Endothelial cell of umbilical vein (primary cell): Measurements from ENCODE around the gene CDK19. TPM values are rescaled to one million over a fixed set of nuclear protein-coding genes. Genes with fewer than 3 reads are reported as not detected.

ENCODE experiments used
- BruUV-seq: library from RNA; stranded (reverse); fragments of 400-500 nt; replicated peaks from 2 replicates; lab custom pipeline; 2021; lab: Mats Ljungman, UMichigan
- CTCF ChIA-PET: fragments of 300-600, 350-600 bp; sonication (Branson Sonifier 250); formaldehyde crosslinking; loops from one replicate; lab custom pipeline; 2021; ENCODE audit warnings: antibody characterized with exemption, inconsistent platforms; lab: Charles Lee
- POLR2A ChIA-PET: fragments of 300-600, 350-600 bp; sonication (Branson Sonifier 250); formaldehyde crosslinking; loops from one replicate; lab custom pipeline; 2021; ENCODE audit warnings: antibody characterized with exemption, inconsistent platforms; lab: Charles Lee
- DNase-seq: peaks from one replicate; pipeline ENCODE4 v3.0.0-alpha.2; 2011; ENCODE audit warnings: low read depth, low spot score
- FAIRE-seq: peaks from 2 replicates; lab custom pipeline; 2011; peaks lifted over from hg19 to GRCh38; lab: Jason Lieb, UNC
- H2AFZ ChIP-seq: 2 replicates; pipeline ENCODE4 v1.6.0; 2012; ENCODE audit warnings: low read depth, low read length, control low read depth, inconsistent platforms
- H3K27ac ChIP-seq: 2 replicates; pipeline ENCODE4 v1.5.1; 2011; ENCODE audit warnings: low read depth, mild to moderate bottlenecking, control low read depth, low read length, moderate library complexity; ENCODE audit not compliant: insufficient read depth
- H3K27me3 ChIP-seq, 2 experiments: 2 replicates each; pipeline versions ENCODE4 v1.6.0 to v1.6.1; 2011; ENCODE audit warnings: low read length in 2 of 2, mixed read lengths in 1 of 2; ENCODE audit not compliant: control insufficient read depth in 2 of 2, insufficient read depth in 2 of 2
- H3K36me3 ChIP-seq, 2 experiments: 2 replicates in 1 of 2; 3 replicates in 1 of 2; pipeline ENCODE4 v1.5.1; 2011; ENCODE audit warnings: low read length in 2 of 2, mild to moderate bottlenecking in 1 of 2, moderate library complexity in 1 of 2; ENCODE audit not compliant: control insufficient read depth in 2 of 2, insufficient read depth in 2 of 2; ENCODE audit errors: extremely low read depth in 1 of 2
- H3K4me1 ChIP-seq: 3 replicates; pipeline ENCODE4 v1.5.1; 2011; ENCODE audit warnings: mild to moderate bottlenecking, low read length; ENCODE audit not compliant: control insufficient read depth, insufficient read depth; ENCODE audit errors: extremely low read depth
- H3K4me2 ChIP-seq: 2 replicates; pipeline ENCODE4 v1.6.1; 2011; ENCODE audit warnings: low read length, control low read depth, mixed read lengths; ENCODE audit not compliant: insufficient read depth
- H3K4me3 ChIP-seq, 3 experiments: fragments of 200-600 bp in 1 of 3; sonication (generic), shearing (Covaris generic) in 1 of 3; replicated peaks in 1 of 3; 2 replicates each; pipeline ENCODE4 v1.5.1; 2011 to 2016; ENCODE audit warnings: control low read depth in 3 of 3, low read length in 3 of 3, mild to moderate bottlenecking in 2 of 3, inconsistent platforms in 1 of 3, low read depth in 1 of 3, moderate library complexity in 1 of 3; ENCODE audit not compliant: insufficient read depth in 1 of 3
- H3K79me2 ChIP-seq: 2 replicates; pipeline ENCODE4 v1.6.0; 2012; ENCODE audit warnings: low read length, inconsistent platforms; ENCODE audit not compliant: control insufficient read depth, insufficient read depth
- H3K9ac ChIP-seq: replicated peaks from 2 replicates; pipeline ENCODE3; 2011; ENCODE audit warnings: low read length, control low read depth; ENCODE audit not compliant: insufficient read depth; ENCODE audit errors: extremely low read depth
- H3K9me1 ChIP-seq: replicated peaks from 3 replicates; pipeline ENCODE4 v1.6.0; 2011; ENCODE audit warnings: mild to moderate bottlenecking, low read length; ENCODE audit not compliant: control insufficient read depth, insufficient read depth; ENCODE audit errors: extremely low read depth
- H3K9me3 ChIP-seq: replicated peaks from 2 replicates; pipeline ENCODE4 v1.5.1; 2012; ENCODE audit warnings: low read length, inconsistent platforms; ENCODE audit not compliant: control insufficient read depth, insufficient read depth
- H4K20me1 ChIP-seq: replicated peaks from 2 replicates; pipeline ENCODE3; 2011; ENCODE audit warnings: mild to moderate bottlenecking, low read length; ENCODE audit not compliant: control insufficient read depth, insufficient read depth; ENCODE audit errors: extremely low read depth
- EZH2 ChIP-seq: IDR thresholded peaks from 2 replicates; pipeline ENCODE4 v1.6.1; 2012; ENCODE audit warnings: borderline replicate concordance, low read depth, mild to moderate bottlenecking, moderate library complexity, low read length, inconsistent platforms; ENCODE audit not compliant: severe bottlenecking
- FOS ChIP-seq: IDR thresholded peaks from 2 replicates; pipeline ENCODE4 v1.6.1; 2011; ENCODE audit warnings: mild to moderate bottlenecking, low read length, moderate library complexity, borderline replicate concordance; ENCODE audit not compliant: insufficient read depth
- GATA2 ChIP-seq: IDR thresholded peaks from 2 replicates; pipeline ENCODE4 v1.7.0; 2011; ENCODE audit warnings: low read depth, mild to moderate bottlenecking, moderate library complexity, mixed read lengths, low read length; ENCODE audit not compliant: insufficient read length, insufficient read depth
- JUN ChIP-seq: IDR thresholded peaks from 2 replicates; pipeline ENCODE4 v1.6.1; 2011; ENCODE audit warnings: borderline replicate concordance, low read depth; ENCODE audit not compliant: insufficient read length, insufficient read depth
- MYC ChIP-seq: IDR thresholded peaks from one replicate; pipeline ENCODE4 v1.6.1; 2011; ENCODE audit warnings: mild to moderate bottlenecking, low read depth, low read length
- POLR2A ChIP-seq: IDR thresholded peaks from 2 replicates; pipeline ENCODE4 v1.6.1; 2012; ENCODE audit warnings: low read depth, mild to moderate bottlenecking, control low read depth, low read length
- POLR2AphosphoS5 ChIP-seq: IDR thresholded peaks from 2 replicates; pipeline ENCODE4 v1.6.1; 2012; ENCODE audit warnings: low read depth, mild to moderate bottlenecking, control low read depth, low read length, moderate library complexity; ENCODE audit not compliant: insufficient read depth
- dilution Hi-C: fragments of 300-500 bp; cut with MboI; formaldehyde crosslinking; loops from one replicate; pipeline ENCODE4 v1.15.0; 2019; ENCODE audit warnings: low sequenced_read_pairs; ENCODE audit not compliant: extremely low pct_ligation_motif_present
- intact Hi-C: fragments of 100-400 bp; cut with micrococcal nuclease; formaldehyde crosslinking; loops from one replicate; pipeline ENCODE4 v1.10.0; 2022
- polyA plus RNA-seq, 4 experiments: library from polyadenylated mRNA; depleted of rRNA in 3 of 4; stranded (reverse) in 3 of 4; unstranded in 1 of 4; fragments of >200 nt; gene quantifications; 2 replicates each; pipeline versions ENCODE4 v1.2.1 to v1.2.3, GENCODE V29; 2011 to 2012; ENCODE audit warnings: missing spikeins in 1 of 4
- total RNA-seq: library from RNA; stranded (reverse); gene quantifications from 2 replicates; pipeline ENCODE4 v1.2.3, GENCODE V29; 2021
- TF ChIP-seq, protein P1 (sequence below), 2 donors: IDR thresholded peaks; 1 replicate in 1 of 2; 2 replicates in 1 of 2; pipeline ENCODE4 v1.5.1; 2011; ENCODE audit warnings: low read length in 2 of 2, mild to moderate bottlenecking in 2 of 2, moderate library complexity in 2 of 2, control low read depth in 1 of 2, inconsistent platforms in 1 of 2, low read depth in 1 of 2; ENCODE audit not compliant: insufficient read depth in 1 of 2; ENCODE audit errors: extremely low read depth in 1 of 2
- TF ChIP-seq, protein P2 (sequence below): IDR thresholded peaks from 2 replicates; pipeline ENCODE4 v1.6.1; 2011; ENCODE audit not compliant: insufficient read depth, insufficient read length

The CDK19 gene
- total and polyA plus RNA-seq, 2 donors (not counting 3 experiments of a cell fraction or from before 2014, with no cell fraction given): 4.6 to 12.1 TPM

DNA sequence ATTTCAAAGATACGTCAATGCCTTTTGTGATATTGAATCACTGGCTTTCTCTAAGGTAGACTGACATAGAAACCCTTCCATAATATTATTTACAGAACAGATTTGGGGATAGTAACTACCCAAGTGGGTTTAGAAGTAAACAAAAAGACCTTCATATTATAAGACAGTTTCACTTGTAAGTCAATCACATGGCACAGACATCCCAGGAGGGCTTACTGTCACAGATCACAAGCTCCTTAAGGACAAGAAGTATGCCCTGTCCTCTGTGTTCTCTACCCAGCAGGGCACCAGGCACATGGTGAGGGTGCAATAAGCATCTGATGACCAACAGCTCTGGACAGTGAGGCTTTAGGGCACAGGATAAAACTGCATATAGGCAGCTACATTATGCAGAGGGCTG is 203.0 kb downstream of the CDK19 start:
- BruUV-seq: no TSS peak
- Histone ChIP-seq H3K4me3 (no peak overlapping the region), H3K36me3 (no peaks in the 10 kb centered on the region), H3K9me1 (no peaks in the 10 kb centered on the region), H3K27ac (no peak overlapping the region), H2AFZ (no peak overlapping the region), H4K20me1 (no peaks in the 10 kb centered on the region), H3K79me2 (no peaks in the 10 kb centered on the region), H3K27me3 (no peaks in the 10 kb centered on the region), H3K9me3 (no peaks in the 10 kb centered on the region), H3K4me1 (no peaks in the 10 kb centered on the region), H3K9ac (no peak overlapping the region), H3K4me2 (no peak overlapping the region)
- ChIA-PET CTCF (interaction anchor here (1.1 kb wide), 1 partner anchor 22 kb away, joined by 3 read pairs; no protein-coding TSS in a partner anchor), POLR2A (no interaction called here)
- TF ChIP-seq POLR2AphosphoS5 (no peak), MYC (no peak), JUN (no peak), EZH2 (no peak), FOS (no peak), GATA2 (no peak), POLR2A (no peak)
- TF ChIP-seq, protein P1, sequence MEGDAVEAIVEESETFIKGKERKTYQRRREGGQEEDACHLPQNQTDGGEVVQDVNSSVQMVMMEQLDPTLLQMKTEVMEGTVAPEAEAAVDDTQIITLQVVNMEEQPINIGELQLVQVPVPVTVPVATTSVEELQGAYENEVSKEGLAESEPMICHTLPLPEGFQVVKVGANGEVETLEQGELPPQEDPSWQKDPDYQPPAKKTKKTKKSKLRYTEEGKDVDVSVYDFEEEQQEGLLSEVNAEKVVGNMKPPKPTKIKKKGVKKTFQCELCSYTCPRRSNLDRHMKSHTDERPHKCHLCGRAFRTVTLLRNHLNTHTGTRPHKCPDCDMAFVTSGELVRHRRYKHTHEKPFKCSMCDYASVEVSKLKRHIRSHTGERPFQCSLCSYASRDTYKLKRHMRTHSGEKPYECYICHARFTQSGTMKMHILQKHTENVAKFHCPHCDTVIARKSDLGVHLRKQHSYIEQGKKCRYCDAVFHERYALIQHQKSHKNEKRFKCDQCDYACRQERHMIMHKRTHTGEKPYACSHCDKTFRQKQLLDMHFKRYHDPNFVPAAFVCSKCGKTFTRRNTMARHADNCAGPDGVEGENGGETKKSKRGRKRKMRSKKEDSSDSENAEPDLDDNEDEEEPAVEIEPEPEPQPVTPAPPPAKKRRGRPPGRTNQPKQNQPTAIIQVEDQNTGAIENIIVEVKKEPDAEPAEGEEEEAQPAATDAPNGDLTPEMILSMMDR (IDR thresholded peaks at IDR 0.05; ENCODE audit: extremely low read depth in 1 of 2, insufficient read depth in 1 of 2, low read depth in 1 of 2, low read length in 2 of 2): no peak
- TF ChIP-seq, protein P2, sequence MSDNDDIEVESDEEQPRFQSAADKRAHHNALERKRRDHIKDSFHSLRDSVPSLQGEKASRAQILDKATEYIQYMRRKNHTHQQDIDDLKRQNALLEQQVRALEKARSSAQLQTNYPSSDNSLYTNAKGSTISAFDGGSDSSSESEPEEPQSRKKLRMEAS: no peak
- FAIRE-seq: no peak
- intact Hi-C loops (no loop called here), dilution Hi-C loops (no loop called here)
- no peak for DNase-seq
